Measurements from ENCODE around the gene CYP2E1. TPM values are rescaled to one million over a fixed set of nuclear protein-coding genes. Genes with fewer than 3 reads are reported as not detected.

CYP2E1 gene
- total and polyA plus RNA-seq, 2 donors (not counting 1 experiment from before 2014, with no cell fraction given): 1.1 to 1.3 TPM

Other genes starting within 250 kb of the CYP2E1 start
- 86.1 and 90.3 TPM in 2 replicates for gene TUBGCP2, start 218.5 kb upstream of the CYP2E1 start, total RNA-seq
- gene TUBGCP2, start 218.5 kb upstream of the CYP2E1 start, polyA plus RNA-seq: 50.3 and 52.4 TPM in 2 replicates
- gene ZNF511, start 218.4 kb upstream of the CYP2E1 start, total RNA-seq: 40.3 and 45.1 TPM in 2 replicates
- 30.5 and 30.7 TPM in 2 replicates for gene ZNF511, start 218.4 kb upstream of the CYP2E1 start, polyA plus RNA-seq
- gene CALY, start 190.5 kb upstream of the CYP2E1 start, total RNA-seq: not detected in 2 replicates
- 0.21 and 0.72 TPM in 2 replicates for gene CALY, start 190.5 kb upstream of the CYP2E1 start, polyA plus RNA-seq
- gene PRAP1, start 180.0 kb upstream of the CYP2E1 start, total RNA-seq: not detected in 2 replicates
- gene PRAP1, start 180.0 kb upstream of the CYP2E1 start, polyA plus RNA-seq: not detected in 2 replicates
- 20.7 and 23.8 TPM in 2 replicates for gene FUOM, start 169.3 kb upstream of the CYP2E1 start, total RNA-seq
- gene FUOM, start 169.3 kb upstream of the CYP2E1 start, polyA plus RNA-seq: 23.7 and 30.7 TPM in 2 replicates
- 27.5 and 29.5 TPM in 2 replicates for gene ECHS1, start 154.0 kb upstream of the CYP2E1 start, total RNA-seq
- gene ECHS1, start 154.0 kb upstream of the CYP2E1 start, polyA plus RNA-seq: 15.6 and 19.3 TPM in 2 replicates
- gene PAOX, start 148.1 kb upstream of the CYP2E1 start, total RNA-seq: 23.5 and 24.9 TPM in 2 replicates
- gene PAOX, start 148.1 kb upstream of the CYP2E1 start, polyA plus RNA-seq: 21.1 and 24.3 TPM in 2 replicates
- 85.1 and 90.0 TPM in 2 replicates for gene MTG1, start 133.2 kb upstream of the CYP2E1 start, total RNA-seq
- gene MTG1, start 133.2 kb upstream of the CYP2E1 start, polyA plus RNA-seq: 117 and 170 TPM in 2 replicates
- gene SPRN, start 102.7 kb upstream of the CYP2E1 start, total RNA-seq: not detected in 2 replicates
- not detected in 2 replicates for gene SPRN, start 102.7 kb upstream of the CYP2E1 start, polyA plus RNA-seq
- gene SCART1, start 73.4 kb upstream of the CYP2E1 start, total RNA-seq: 4.7 and 7.3 TPM in 2 replicates
- gene SCART1, start 73.4 kb upstream of the CYP2E1 start, polyA plus RNA-seq: 3.0 and 4.1 TPM in 2 replicates
- not detected in 2 replicates for gene SYCE1, start 38.2 kb downstream of the CYP2E1 start, total RNA-seq
- 0.10 and 0.42 TPM in 2 replicates for gene SYCE1, start 38.2 kb downstream of the CYP2E1 start, polyA plus RNA-seq
- gene FRG2B, start 99.4 kb downstream of the CYP2E1 start, total RNA-seq: not detected in 2 replicates
- gene FRG2B, start 99.4 kb downstream of the CYP2E1 start, polyA plus RNA-seq: not detected in 2 replicates